Vagina (tissue), 2 donors: ENCODE results near the gene MGMT.

ENCODE experiments used
- CTCF ChIP-seq, 3 experiments: fragments of 450-650 bp in 2 of 3; fragments of 200-600 bp in 1 of 3; sonication (generic) in 1 of 3; IDR thresholded peaks; one replicate each; pipeline ENCODE4 v1.5.1; 2017 to 2019; ENCODE audit warnings: antibody characterized with exemption in 3 of 3, mild to moderate bottlenecking in 2 of 3, moderate library complexity in 2 of 3
- POLR2A ChIP-seq, 2 donors: fragments of 450-650 bp; IDR thresholded peaks; one replicate each; pipeline ENCODE4 v1.6.1; 2017; ENCODE audit warnings: antibody characterized with exemption in 2 of 2, mild to moderate bottlenecking in 2 of 2, moderate library complexity in 2 of 2
- POLR2AphosphoS5 ChIP-seq, 2 donors: sonication (generic); formaldehyde crosslinking; IDR thresholded peaks; one replicate each; pipeline ENCODE4 v1.9.0; 2017; ENCODE audit warnings: antibody characterized with exemption in 2 of 2, mild to moderate bottlenecking in 2 of 2, low read depth in 1 of 2; ENCODE audit not compliant: insufficient read depth in 1 of 2

- TF ChIP-seq POLR2AphosphoS5 (IDR thresholded peaks at IDR 0.05; ENCODE audit: insufficient read depth in 1 of 2, low read depth in 1 of 2) (no peak), CTCF (IDR thresholded peaks at IDR 0.05) (no peak), POLR2A (IDR thresholded peaks at IDR 0.05) (no peak)
These were observed 185.6 kb downstream of the MGMT start for GRCh38 chr10:129652521-129653201.
